ES-I3 (cell line): Measurements from ENCODE around the gene C1orf185.

Source experiments
- H3K36me3 ChIP-seq: 2 replicates; pipeline ENCODE4 v1.6.1; 2013; ENCODE audit warnings: mild to moderate bottlenecking, low read length, control low read depth, moderate library complexity; ENCODE audit not compliant: insufficient read depth
- H3K4me1 ChIP-seq: 2 replicates; pipeline ENCODE4 v1.6.1; 2013; ENCODE audit warnings: mild to moderate bottlenecking, control low read depth, low read length; ENCODE audit not compliant: insufficient read depth
- H3K9ac ChIP-seq: 2 replicates; pipeline ENCODE4 v1.6.1; 2013; ENCODE audit warnings: low read depth, mild to moderate bottlenecking, low read length, moderate library complexity
- H3K9me3 ChIP-seq: 2 replicates; pipeline ENCODE4 v1.6.1; 2013; ENCODE audit warnings: mild to moderate bottlenecking, low read length, moderate library complexity; ENCODE audit not compliant: control insufficient read depth, insufficient read depth

C1orf185 gene

DNA sequence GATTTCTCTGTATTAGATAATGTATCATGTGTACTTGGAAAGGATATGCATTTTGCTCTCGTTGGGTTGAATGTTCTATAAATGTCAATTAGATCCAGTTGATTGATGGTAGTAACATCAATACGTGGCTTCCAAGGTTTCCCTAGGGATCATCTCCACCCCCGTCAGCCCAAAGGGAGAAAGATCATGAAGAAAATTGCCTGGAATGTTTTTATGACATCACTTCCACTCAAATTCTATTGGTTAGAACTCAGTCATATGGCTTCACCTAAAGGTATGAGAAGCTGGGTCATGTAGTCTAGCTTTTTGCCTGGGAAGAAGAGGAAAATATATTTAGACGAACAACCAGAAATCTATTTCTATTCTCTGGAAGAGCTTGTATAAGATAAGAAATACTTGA, at the start of gene C1orf185:
C1orf185 (plus strand) TSS at position 253 of the 400 bp plus-strand sequence; CDS start at position 259, 6 bp downstream.
- H3K9me3 ChIP-seq = no peaks in the 10 kb centered on the region
- no peaks in the 10 kb centered on the region for H3K4me1 ChIP-seq
- H3K36me3 ChIP-seq = no peaks in the 10 kb centered on the region
- no peak within 1 kb of the TSS for H3K9ac ChIP-seq

DNA sequence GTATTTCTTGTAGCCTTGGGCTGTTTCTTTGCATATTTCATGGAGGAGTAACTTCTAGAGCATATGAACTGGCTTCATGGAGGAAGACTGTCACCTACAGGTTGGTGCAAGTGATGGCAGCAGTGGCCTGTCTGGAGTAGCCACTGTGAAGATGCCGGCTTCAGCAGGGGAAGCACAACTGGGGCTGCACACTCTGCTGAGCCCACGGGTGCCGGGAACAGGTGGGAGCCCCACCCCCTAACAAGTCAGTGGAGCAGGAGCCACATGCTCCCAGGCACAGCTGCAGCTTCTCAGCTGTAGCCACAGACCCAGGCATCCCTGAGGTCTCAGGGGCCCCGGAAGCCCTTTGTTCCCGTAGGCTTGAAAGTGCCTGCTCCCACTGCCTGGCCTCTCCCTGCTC, 43.2 kb upstream of the C1orf185 start:
- no peaks in the 10 kb centered on the region; the same call in 1 of the 2 replicates for H3K9me3 ChIP-seq
- H3K36me3 ChIP-seq = no peaks in the 10 kb centered on the region
- H3K4me1 ChIP-seq = no peaks in the 10 kb centered on the region
- H3K9ac ChIP-seq = no peak overlapping the region

DNA sequence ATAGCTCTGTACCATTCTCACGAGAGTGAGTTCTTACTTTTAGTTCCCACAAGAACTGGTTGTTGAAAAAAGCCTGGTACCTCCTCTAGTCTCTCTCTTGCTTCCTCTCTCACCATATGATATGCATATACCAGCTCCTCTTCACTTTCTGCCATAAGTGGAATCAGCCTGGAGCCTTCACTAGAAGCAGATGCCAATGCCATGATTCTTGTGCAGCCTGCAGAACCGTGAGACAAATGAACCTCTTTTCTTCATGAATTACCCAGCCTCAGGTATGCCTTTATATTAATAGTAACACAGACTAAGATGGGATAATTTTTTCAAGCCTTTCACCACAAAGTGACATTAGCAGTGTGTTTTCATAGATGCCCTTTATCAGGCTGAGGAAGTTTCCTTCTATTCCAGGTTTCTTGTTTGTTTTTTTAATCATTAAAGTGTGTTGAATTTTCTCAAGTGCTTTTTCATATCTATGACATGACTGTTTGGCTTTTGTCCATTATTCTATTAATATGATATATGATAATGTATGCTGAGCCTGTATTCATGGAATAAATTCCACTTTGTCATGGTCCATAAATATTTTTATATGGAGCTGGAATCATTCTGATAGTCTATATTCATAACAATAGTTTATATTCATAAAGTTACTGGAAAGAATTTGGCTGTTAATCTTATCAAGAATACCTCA, 40.7 kb upstream of the C1orf185 start:
- Histone ChIP-seq H3K9me3 (no peaks in the 10 kb centered on the region; the same call in 1 of the 2 replicates), H3K9ac (no peak overlapping the region), H3K36me3 (no peaks in the 10 kb centered on the region), H3K4me1 (no peaks in the 10 kb centered on the region)

DNA sequence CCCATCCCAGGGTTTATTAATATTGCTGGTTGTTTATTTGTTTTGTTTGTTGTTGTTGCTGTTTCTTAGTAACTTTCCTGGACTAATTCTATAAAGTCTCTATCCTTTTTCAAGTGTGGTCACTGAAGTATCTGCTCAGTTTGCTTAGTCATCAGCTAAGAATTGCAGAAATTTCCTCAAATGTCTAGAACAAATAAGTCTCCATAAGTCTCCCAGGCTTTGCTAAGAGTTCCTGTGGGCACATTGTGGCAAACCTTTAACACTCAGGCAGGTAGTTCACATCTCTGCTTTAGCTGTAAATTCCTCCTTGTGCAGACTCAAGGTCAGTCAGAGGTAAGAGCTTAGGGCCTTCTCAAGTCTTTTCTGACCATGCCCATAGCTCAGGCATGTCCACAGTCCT, 38.9 kb upstream of the C1orf185 start:
- Histone ChIP-seq H3K4me1 (no peaks in the 10 kb centered on the region), H3K9ac (no peak overlapping the region), H3K36me3 (no peaks in the 10 kb centered on the region), H3K9me3 (no peaks in the 10 kb centered on the region; the same call in 1 of the 2 replicates)

DNA sequence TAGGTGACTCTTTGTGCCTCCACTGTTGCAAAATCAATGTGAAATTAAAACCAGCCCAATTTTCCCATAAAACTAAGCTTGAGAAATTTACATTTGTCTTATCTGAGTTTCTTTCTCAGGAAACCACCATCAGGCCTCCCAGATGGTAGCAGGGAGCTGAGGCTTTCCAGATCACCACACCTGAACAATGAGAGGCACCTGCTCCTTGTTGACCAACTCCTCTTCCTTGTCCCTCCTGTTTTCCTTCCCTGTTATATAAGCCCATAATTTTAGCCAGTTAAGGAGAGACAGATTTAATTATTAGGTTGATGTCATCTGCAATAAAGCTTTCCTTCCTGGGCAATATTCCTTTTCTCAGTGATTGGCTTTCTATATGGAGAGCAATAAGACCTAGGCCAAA, 32.0 kb upstream of the C1orf185 start:
- no peaks in the 10 kb centered on the region for H3K4me1 ChIP-seq
- H3K36me3 ChIP-seq = no peaks in the 10 kb centered on the region
- H3K9ac ChIP-seq = no peak overlapping the region
- H3K9me3 ChIP-seq = no peaks in the 10 kb centered on the region

DNA sequence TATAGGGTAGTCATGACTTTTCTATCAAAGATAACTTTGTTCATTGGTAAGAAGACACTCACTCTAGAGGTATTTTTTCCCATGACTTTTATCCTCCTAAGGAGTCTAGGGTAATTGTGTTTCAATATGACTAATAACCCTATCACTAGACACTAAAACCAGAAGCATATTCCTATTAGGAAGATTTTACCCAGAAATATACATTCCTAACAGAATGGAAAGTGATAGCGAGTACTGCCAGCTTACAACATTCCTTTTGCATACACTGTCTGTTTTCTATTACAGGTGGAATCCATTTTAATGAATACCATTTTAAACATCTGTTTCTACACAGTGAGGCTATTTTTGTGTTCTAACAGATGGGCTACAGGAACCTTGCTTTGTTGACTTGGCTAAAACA, 31.4 kb upstream of the C1orf185 start:
- no peaks in the 10 kb centered on the region for H3K9me3 ChIP-seq
- no peak overlapping the region for H3K9ac ChIP-seq
- H3K36me3 ChIP-seq = no peaks in the 10 kb centered on the region
- no peaks in the 10 kb centered on the region for H3K4me1 ChIP-seq

DNA sequence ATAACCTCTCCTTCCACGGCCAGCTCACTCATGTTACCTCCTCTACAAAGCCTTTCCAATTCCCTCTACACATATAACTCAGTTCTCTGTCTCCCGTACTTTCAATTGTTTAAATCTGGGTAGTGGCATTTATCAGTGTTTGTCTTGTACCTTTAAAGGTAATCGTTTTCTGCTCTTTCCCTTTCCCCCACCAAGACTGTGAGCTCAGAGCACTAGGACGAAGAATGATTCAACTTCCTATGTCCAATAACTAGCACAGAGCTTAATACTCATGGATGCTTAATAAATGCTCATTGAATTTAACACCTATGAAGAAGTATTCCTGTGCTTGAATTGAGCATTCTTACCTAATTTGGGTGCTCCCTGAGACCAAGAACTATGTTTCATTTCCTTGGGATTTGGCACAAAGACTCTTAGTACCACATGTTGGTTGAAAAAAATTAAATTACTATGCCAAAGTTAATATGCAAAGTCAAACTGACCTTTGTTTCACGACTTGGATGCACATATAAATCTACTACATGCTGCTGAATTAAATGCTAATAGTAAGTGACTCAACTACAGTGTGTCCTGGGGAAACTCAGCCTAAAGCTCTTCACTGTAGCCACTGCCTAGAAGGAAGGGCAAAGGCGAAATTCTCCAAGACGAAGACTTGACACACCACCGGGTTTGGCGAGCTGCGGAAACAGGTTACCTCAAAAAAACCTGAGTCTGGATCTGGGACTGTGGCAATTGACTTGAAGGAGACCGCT, 30.6 kb upstream of the C1orf185 start:
- Histone ChIP-seq H3K36me3 (no peaks in the 10 kb centered on the region), H3K4me1 (no peaks in the 10 kb centered on the region), H3K9me3 (no peaks in the 10 kb centered on the region), H3K9ac (no peak overlapping the region)

DNA sequence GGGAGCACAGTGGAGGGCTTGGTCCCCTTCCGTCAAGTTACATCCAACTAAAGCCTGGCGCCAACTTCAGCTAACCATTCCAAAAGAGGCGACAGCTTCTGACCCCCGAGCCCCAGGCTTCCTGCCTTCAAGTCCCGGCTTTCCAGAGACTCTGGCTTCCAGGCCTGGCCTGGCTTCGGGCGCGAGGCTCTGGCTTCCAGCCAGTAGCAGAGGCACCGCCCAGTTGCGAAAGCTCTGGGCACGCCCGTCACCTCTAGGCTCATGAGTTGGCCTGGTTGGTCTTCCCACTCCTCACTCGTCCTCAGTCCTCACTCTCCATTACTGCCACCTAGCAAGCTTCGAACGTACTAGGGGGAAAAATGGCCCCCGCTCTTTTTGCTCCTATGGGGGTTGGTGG, 30.0 kb upstream of the C1orf185 start:
- no peaks in the 10 kb centered on the region for H3K9me3 ChIP-seq
- H3K9ac ChIP-seq = no peak overlapping the region
- no peaks in the 10 kb centered on the region for H3K4me1 ChIP-seq
- H3K36me3 ChIP-seq = no peaks in the 10 kb centered on the region

DNA sequence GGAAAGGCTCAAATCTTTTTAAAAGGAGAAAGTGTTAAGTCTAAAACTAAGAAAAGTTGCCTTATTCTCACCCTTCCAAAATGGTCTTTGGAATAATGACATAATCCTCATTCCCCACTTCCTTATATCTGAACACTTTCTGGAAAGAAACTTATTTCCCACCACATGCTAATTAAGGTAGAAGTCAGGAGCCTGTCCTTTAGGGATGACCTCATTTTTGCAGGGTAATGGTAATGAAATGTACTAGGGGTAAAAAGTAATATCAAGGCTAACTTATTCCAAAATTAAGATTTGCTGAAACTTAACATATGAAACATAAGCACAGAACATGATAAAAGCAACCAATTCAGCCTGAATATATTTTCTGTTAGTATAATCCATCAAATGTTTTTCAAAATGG, 29.4 kb upstream of the C1orf185 start:
- Histone ChIP-seq H3K9ac (no peak overlapping the region), H3K4me1 (no peaks in the 10 kb centered on the region), H3K36me3 (no peaks in the 10 kb centered on the region), H3K9me3 (no peaks in the 10 kb centered on the region)

DNA sequence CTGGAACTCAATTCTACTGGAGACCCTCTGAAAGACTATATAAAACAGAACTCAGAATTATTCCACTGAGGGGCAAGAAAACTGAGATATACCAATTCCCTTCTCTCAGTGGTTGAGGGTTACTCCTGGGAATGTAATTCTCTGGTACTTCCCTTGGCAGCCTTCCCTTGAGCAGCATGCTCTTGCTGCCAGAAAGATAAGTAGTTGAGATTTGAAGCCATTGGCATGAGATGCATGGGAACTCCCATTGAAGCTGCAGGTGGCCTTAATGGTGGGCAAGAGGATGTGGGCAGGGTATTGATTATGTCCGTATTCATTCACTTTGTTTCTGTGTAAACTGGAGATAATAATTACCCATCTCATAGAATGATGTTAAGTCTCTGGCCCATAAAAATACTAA, 28.6 kb upstream of the C1orf185 start:
- no peaks in the 10 kb centered on the region for H3K9me3 ChIP-seq
- no peaks in the 10 kb centered on the region for H3K36me3 ChIP-seq
- H3K9ac ChIP-seq = no peak overlapping the region
- H3K4me1 ChIP-seq = no peaks in the 10 kb centered on the region

DNA sequence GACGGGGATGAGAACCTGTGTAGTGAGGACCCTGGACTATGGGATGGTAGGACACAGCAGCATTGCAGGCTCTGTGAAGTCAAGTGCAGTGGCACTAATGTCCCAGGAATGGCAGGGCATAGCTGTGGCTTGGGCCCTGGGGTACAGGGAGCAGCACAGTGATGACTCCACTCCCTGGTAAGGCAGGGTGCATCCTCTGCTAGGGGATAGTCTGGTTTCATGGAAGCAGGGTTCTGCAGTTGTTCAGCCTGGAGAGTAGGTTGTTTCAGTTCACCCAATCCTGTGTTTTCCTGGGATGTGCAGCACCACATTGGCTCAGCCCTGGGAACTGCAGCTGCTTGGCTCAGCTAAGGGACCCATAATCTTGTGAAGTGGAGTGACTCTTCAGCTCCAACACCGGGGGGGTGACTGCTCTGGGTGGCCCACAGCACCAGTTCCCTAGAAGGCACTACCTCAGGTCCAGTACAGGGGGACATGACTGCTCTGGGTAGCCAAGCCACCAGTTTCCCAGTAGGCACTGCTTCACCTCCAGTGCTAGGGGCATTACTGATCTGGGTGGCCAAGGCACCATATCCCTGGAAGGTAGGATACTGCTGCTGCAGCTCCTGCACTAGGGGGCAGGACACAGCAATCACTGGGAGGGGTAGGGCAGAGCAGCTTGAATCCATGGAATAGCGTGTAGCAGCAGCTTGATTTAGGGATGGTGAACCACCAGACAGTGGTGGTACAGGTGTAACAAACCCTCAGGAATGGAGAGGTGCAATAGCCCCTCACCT, 15.3 kb upstream of the C1orf185 start:
- no peaks in the 10 kb centered on the region for H3K4me1 ChIP-seq
- no peaks in the 10 kb centered on the region for H3K36me3 ChIP-seq
- H3K9me3 ChIP-seq = no peaks in the 10 kb centered on the region
- H3K9ac ChIP-seq = no peak overlapping the region

DNA sequence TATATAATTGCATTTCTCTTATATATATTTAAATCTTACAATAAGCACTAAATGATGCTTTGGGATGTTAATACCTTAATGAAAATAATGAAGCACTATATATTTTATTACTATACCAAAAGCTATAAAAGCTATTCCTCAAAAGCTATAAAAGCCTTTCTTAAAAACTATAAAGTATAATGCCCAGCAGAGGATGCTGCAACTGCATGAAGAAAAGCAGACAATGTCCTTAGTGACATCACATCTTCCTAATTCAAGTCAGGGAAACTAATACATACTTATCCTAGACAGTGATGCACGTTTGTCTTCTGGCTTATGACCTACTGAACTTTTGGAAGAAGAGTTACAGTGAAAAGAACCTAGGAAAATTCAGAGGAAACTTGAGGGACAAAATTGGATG, 13.6 kb upstream of the C1orf185 start:
- no peaks in the 10 kb centered on the region for H3K4me1 ChIP-seq
- no peaks in the 10 kb centered on the region for H3K9me3 ChIP-seq
- H3K9ac ChIP-seq = no peak overlapping the region
- H3K36me3 ChIP-seq = no peaks in the 10 kb centered on the region

DNA sequence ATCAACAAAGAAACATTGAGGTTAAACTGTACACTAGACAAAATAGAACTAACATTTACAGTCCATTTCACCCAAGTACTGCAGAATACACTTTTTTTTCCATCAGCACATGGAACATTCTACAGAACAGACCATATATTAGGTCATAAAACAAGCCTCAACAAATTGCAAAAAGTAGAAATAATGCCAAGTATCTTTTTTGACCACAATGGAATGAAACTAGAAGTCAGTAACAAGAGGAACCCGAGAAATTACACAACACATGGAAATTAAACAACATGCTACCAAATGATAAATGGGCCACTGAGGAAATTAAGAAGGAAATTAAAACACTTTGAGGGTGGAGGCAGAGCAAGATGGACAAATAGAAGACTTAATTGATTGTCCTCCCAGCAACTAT, 8.4 kb upstream of the C1orf185 start:
- no peaks in the 10 kb centered on the region for H3K36me3 ChIP-seq
- H3K9ac ChIP-seq = no peak overlapping the region
- H3K4me1 ChIP-seq = no peaks in the 10 kb centered on the region
- H3K9me3 ChIP-seq = no peaks in the 10 kb centered on the region

DNA sequence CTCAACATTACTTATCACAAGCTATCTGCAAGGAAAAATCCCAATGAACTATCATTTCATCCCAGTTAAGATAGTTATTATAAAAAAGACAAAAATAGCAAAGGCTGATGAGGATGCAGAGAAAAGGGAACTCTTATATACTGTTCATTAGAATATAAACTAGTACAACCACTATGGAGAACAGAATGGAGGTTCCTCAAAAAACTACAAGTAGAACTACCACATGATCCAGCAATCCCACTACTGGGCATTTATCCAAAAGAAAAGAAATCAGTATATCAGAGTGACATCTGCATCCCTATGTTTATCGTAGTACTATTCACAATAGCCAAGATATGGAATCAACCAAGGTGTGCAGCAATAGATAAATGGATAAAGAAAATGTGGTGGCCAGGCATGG, 4.9 kb upstream of the C1orf185 start:
- no peaks in the 10 kb centered on the region for H3K36me3 ChIP-seq
- no peaks in the 10 kb centered on the region for H3K9me3 ChIP-seq
- H3K4me1 ChIP-seq = no peaks in the 10 kb centered on the region
- H3K9ac ChIP-seq = no peak overlapping the region
